NCI-H2081 treated with DMSO at 0.1 percent for 48 hours (cell line): Measurements from ENCODE around the gene QSOX2.

ENCODE experiments used
- DNase-seq: peaks from one replicate; lab custom pipeline; 2025; lab: John Stamatoyannopoulos, UW

Gene QSOX2, protein sequence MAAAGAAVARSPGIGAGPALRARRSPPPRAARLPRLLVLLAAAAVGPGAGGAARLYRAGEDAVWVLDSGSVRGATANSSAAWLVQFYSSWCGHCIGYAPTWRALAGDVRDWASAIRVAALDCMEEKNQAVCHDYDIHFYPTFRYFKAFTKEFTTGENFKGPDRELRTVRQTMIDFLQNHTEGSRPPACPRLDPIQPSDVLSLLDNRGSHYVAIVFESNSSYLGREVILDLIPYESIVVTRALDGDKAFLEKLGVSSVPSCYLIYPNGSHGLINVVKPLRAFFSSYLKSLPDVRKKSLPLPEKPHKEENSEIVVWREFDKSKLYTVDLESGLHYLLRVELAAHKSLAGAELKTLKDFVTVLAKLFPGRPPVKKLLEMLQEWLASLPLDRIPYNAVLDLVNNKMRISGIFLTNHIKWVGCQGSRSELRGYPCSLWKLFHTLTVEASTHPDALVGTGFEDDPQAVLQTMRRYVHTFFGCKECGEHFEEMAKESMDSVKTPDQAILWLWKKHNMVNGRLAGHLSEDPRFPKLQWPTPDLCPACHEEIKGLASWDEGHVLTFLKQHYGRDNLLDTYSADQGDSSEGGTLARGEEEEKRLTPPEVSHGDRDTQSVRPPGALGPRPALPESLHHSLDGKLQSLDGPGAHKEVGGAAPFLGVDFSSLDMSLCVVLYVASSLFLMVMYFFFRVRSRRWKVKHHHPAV

DNA sequence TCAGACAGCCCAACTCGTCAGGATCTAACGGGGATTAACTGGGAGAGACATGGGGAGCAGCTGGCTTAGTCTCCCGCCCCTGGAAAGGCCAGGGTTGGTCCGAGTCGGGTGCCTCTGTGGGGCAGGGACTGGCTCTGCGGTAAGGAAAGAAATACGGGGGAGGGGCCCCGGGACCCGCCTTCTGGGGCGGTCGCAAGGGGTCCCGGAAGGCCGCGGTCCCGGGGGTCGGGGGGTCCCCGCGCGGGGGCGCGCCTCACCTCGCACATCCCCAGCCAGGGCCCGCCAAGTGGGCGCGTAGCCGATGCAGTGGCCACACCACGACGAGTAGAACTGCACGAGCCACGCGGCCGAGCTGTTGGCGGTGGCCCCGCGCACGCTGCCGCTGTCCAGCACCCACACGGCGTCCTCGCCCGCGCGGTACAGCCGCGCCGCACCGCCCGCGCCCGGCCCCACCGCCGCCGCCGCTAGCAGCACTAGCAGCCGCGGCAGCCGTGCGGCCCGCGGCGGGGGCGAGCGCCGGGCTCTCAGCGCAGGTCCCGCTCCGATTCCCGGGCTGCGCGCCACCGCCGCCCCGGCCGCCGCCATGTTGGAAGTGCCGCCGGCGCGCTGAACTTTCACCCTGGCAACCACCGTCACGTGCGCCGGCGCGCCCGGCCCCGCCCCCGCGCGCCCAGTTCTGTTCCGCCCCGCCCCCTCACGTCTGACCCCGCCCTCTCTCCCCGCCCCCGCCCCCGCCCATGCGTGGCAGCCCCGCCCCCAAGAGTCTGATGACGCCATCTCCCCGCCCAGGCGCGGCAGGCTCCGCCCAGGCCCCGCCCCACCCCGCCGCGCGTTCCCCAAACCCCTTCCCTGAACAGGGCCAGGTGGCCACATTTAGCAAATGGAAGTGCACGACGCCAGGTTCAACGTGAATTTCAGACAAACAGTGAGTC is at the start of gene QSOX2:
QSOX2 (minus strand) TSS at position 594 of the 932 bp plus-strand sequence; CDS start at position 585, 9 bp downstream.
- no peak for DNase-seq

DNA sequence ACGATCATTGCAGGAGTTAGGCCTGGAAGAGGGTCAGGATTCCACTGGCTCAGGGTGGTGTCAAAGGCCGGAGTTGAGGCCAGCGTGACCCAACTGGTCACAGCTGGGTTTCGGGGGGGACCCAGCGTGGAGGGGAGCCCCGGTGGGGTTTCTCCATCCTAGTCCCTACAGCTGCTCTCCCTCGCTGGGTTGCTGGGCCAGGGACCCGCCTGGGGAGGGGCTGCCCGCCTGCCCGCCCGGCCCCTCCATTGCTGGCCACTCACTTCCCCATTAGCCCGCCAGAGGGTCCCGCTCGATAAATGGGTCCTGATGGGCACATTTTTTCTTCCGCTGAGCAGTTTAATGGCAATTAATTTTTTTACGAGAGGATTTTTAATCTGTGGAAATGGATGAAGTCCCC is 49.4 kb upstream of the QSOX2 start:
- no peak for DNase-seq

DNA sequence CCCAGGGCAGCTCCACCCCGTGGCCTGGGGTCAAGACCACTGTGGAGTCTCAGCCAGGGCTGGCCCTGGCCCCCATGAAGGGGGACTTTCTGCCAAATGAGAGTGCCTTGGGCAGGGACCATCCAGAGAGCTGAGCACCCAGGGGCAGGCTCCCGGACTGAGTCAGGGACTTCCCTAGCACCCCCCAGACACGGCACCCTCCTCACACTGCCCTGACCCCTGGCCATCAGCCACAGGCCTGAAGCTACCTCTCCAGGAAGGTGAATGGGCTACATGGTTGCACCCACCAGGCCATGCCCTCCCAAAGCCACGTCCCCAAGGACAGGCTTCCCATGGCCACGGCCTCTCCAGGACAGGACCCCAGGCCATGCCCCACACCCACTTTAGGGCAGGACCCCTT is 48.8 kb upstream of the QSOX2 start:
- no peak for DNase-seq

DNA sequence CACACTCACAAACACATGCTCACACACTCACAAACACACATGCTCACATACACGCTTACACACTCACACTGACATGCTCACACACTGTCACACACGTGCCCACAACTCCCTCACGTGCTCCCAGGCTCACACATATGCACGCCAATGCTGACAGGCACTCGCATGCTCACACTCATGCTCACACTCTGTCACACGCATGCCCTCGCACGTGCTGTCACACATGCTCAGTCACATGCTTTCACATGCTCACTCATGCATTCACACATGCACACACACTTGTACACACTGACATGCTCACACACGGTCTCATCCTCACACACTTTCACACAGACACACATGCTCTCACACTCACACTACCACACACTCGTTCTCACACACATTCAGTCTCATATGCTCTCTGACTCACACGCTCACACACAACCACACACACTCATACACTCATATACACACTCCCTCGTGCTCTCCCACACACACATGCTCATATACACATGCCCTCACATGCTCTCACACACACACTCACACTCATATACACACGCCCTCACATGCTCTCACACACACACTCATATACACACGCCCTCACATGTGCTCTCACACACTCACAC is 48.0 kb upstream of the QSOX2 start:
- DNase-seq = no peak

DNA sequence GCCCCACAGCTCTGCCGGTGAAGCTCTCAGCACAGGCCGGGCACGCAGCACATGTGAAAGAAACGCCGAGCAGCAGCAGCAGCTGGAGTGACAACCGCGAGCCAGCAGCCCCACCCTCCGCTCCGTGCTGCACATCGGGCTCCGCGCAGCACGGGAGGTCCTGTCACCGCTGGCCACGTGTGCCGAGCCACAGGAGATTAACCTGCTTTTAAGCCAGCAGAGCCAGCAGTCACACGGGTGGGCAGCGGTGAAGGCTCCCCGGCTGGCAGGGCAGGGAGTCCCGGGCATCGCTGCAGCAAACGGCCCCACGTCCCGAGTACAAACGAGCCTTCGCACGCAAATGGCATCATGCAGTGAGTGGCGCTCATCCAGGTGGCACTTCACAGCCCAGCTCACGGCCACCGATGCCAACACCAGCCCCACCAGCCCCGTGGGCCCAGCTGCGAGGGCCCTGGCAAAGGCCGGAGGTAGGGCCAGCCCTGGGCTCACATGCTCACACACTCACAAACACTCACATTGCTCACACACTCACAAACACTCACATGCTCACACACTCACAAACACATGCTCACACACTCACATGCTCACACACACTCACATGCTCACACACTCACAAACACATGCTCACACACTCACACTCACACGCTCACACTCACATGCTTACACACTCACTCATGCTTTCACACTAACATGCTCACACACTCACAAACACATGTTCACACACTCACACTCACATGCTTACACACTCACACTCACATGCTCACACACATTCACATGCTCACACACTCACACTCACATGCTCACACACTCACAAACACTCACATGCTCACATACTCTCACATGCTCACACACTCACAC is 47.2 kb upstream of the QSOX2 start:
- no peak for DNase-seq

DNA sequence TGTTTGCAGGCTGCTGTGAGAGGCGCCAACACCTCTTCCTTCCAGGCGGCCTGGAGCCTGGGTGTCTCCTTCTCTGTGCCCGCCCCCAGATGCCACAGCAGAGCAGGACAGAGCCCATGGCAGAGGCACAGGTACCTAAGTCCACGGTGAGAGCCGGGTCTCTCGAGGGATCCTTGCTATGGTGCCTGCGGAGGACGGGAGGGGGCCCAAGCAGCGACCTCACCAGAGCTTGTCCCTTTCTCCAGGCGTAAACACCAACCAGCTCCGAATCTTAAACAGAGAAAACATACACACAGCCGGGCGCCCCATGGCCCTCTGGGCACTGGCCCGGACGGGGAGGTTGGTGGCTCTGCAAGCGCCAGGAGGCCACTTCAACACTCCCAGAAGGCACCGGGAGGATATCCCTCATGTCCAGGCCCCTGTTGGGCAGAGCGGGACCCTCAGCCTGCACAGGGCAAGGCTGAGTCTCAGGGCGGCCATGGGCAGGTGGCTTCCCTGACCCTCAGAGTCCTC is 46.5 kb upstream of the QSOX2 start:
- no peak for DNase-seq

DNA sequence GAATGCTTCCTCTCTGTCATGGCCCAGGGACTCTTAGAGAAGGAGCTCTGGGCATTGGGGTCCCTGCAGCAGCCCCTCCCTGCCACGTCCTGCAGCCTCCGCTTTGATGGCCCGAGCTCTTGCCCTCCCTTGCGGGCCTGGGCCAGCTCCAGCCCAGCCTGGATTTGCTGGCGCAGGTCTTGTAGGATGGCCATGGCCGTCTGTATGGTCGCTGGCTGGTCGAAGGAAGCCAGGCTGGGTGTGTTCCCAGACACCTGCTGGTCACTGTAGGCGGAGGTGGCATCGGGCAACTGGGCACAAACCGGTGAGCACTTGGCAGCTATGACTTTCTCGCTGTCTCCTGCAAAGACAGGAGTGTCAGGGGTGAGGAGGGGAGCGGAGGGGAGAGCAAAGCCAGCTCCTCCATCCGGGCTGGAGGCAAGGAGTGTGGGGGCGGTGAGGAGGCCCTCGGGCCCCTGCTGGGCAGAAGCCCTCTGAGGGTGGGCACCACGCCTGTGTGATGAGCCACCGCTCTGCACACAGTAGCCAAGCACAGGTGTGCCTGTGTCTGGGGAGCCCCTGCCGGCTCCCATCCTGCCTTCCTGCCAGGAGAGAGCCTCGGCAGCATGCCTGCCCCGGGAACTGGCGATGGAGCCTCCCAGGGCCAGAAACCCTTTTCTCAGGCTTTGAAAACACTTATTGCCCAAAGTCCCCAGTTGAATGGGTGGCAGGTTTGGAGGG is 45.9 kb upstream of the QSOX2 start:
- DNase-seq = no peak

DNA sequence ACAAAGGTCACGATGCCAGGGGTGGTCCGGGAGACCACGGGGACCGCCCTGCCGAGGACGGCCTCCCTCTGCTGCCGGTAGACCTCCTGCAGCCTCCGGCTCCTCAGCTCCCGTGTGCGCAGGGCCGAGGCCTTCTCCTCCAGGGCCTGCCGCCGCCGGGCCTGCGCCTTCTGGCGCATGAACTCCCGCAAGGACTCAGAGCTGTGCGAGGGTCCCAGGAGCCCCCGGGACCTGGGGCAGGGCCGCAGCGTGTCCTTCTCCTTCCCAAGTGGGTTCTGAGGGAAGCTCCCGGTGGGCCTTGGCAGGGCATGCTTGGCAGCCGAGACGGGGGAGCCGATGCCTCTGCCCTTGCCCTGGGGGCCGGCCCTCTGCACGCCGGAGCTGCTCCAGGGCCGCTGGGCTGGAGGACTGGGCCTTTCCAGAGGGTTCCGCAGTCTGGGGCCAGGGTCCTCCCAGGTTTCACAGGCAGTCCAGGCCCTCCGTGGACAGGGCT is 44.9 kb upstream of the QSOX2 start:
- DNase-seq = no peak

DNA sequence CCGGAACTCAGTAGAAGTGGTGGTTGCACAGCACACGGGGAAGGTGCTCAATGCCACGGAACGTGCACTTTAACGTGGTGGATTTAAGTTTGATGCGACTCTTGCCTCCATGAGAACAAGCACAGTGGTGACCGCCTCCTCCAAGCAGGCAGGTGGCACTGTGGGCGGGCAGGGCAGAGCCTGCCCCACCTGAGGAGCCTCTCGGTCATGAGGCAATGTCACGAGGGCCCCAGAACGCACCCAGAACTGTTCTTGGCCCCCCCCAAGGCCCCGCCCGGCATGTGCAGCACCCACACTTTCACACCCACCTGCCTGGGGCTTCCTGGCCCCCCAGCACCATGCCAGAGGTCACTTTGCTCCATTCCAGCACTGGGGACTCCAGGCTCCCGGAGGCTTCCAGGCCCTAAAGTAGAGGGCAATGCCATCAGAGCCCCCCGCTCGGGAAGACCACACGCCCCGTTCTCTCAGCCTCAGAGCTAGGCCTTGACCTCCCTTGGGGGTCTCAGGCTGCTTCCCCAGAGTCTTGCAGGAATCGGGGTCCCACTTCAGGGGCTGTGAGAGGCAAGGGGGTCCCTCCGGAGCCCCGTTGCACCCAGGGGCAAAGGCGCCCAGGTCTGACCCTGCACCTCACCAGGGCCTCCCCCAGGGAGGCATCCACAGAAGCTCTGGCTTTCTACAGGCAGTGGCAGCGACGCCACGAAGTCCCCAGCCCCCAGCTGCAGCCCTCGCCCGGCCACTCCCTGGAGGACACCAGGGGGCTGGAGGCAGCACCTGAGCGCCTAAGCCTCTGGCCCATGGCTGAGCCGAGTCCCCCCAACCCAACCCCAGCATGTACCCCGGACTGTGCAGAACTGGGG is 44.3 kb upstream of the QSOX2 start:
- no peak for DNase-seq

DNA sequence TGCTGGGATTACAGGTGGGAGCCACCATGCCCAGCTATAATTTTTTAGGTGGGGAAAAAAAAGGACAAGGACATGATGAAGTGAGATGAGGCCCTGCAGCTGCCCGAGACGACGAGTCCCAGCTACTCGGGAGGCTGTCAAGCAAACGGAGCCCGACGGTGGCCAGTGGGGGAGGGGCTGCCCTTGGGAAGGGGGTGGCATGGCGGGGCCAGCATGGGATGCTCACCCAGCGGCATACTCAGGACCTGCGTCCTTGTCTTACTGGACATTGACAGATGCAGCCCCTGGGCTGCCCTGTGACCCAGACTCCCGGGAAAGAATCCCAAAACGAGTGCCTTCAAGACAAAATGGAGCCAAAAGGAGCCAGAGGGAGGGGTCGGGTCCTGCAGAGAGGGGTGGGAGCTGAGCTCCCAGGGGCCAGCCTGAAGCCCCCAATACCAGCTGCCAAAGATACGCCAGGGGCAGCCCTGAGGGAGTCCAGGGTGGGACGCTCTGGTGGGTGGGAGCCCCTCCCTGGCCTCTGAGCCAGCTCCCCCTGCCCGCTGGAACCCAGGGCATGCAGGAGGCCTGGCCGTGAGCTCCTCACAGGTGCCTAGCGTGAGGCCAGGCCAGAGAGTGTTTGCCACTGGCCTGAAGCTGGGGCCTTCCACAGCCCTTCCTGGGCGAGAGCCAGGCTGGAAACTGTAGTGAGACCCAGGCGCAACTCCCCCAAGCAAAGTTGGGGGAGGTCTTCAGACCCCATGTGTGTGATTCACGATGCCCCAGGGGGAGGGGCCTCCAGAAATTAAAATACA is 42.5 kb upstream of the QSOX2 start:
- no peak for DNase-seq

DNA sequence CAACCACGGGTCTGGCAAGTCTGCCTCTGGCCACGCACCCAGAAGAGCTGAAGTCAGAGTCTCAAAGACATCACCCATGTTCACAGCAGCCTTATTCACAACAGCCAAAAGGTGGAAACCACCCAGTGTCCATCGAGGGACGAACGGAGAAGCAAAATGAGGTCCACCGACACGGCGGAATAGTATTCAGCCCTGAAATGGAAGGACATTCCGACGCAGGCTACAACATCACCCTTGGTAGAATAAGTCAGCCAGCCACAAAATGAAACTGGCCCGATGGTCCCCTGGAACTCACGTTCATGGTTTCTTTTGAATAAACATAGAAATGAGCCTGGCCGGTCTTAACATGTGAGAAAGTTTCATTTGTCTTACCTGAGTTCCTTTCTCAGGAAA is 41.4 kb upstream of the QSOX2 start:
- no peak for DNase-seq

DNA sequence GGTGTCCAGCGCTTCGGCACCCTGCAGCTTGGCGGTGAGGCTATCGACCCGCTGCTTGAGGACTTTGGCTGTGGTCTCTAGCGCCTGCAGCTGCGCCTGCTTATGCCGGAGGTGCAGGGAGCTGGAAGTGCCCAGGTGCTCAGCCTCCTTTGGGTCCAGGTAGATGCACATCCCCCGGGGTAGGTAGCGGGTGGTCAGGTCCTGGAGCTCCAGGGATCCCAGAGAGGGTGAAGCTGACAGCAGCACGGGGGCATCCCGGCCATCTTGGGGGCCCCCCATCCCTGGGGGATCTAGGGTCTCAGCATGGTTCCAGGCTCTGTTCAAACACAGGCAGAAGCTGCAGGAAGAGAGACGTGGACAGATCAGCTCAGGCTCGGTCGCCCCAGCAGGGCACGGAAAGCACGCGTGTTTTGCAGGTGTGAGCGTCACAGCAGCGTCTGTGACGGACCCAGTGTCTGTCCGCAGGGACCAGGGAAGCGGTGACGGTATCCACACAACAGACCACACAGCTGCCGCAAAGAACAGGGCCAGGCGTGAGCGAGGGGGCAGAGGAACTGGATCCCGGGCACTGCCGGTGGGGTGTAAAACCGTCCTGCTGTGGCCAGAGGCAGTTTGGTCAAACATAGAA is 40.9 kb upstream of the QSOX2 start:
- no peak for DNase-seq

DNA sequence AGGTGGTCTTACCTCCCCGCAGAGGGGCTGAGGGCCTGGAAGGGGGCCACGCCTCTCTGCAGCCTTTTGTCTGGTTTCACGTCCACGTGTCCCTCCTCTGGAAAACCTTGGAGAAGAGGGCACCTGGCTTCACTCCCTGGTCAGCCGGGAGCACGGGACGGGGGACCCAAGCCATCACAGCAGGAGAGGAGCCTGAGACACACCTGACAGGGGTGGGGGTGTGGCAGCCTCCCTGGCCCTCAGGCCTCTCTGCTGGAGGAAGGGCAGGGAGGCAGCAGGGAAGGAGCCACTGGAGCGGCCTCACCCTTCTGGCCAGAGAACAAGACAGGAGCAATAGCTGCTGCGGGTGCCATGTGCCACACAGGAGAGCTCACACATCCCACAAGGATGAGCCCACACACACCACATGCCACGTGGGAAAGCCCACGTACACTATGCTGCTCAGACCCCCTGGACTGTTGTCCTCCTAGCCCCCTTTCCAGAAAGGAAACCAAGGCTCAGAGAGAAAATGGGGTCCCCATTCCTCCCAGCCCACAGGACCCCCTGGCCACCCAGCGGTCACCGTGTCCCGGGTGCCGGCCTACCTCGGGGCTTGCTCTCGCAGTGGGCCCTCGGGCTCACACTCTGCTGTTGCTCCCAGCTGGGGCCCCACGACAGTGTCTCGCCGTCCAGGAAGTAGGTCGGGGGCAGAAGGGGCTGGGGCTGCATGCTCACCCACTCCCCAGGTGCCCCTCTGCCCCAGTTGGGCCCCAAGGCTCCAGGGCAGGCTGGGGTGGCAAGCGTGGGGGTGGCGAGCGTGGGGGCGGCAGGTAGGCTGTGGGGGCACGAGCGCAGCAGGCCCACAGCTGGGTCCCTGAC is 40.1 kb upstream of the QSOX2 start:
- DNase-seq = no peak

DNA sequence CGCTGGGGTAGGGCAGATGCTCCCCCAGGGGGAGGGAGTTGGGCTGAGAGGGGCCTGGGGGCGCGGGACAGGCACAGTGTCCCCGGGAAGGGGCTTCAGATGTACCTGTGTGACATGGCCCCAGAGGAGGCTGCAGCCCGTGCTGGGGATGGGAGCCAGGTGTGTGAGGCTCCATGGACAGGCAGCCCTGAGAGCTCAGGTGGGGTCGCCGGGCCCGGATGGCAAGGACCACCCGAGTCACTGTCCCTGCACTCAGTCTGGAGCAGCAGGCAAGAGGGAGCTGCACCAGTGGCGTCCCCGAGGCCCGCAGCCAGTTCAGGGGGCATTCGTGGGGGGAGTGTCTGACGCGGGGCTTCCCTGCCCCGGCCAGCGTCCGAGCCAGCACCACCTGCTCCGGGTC is 39.3 kb upstream of the QSOX2 start:
- DNase-seq = no peak

DNA sequence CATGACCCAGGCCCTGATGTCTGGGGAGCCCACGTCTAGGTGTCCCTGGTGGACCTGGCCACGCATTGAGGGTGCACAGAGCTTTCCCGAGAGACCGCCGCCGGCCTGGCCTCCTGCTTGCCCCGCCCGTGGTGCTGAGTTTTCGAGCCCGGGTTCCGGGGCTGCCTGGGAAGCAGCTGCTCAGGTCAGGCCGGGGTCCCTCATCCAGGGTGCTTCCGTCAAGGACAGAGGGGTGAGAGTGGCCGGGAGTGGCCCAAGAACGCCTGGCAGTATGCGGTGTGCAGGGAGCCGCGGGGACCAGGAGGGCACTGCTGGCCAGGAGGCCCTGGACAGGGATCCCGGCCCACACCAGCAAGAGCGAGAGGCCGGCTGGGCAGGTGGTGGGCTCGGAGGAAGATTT is 38.7 kb upstream of the QSOX2 start:
- DNase-seq = no peak

DNA sequence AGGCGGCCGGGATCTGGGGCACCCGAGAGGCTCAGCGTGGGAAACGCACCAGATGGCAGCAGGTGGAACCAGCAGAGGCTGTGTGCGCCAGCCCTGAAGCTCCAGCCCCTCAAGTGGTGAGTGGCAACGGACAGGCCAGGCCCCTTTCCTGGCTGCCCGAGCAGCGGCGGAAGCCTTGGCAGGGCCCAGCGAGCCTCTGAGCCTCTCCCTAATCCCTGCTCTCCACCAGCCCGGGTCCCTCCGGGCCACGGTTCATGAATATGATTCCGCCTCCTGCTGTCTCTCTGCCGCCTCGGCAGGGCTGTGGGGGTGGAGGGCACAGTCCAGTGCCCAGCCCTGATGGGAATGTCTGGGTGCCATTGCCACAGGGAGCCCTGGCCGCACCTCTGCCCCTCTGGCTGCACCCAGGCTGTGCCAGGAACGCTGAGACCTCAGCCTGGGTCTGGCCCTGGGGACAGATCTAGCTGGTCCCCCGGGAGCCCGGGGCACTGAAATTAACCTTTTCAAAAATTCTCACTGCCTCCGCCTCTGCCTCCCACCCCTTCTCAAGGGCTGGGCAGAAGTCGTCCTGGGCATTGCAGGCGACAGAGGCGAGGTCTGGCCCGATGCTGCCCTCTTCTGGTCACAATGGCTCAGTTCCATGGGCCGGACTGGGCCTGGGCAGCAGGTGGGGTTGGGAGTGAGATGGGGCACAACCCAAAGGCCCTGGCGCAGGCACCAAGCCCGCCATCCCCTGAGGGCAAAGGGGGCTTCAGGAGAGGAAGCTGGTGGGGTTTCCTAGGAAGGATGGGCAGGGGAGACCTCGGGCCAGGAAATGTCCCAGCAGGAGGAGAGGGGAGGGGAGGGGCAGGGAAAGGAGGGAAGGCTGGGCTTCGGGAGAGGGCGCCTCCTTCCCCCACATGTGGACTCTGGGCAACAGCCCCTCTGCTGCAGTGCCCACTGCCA is 38.0 kb upstream of the QSOX2 start:
- no peak for DNase-seq
